Lower lobe of right lung (tissue), 2 donors: Measurements from ENCODE around the gene AUNIP. TPM values are rescaled to one million over a fixed set of nuclear protein-coding genes. Genes with fewer than 3 reads are reported as not detected.

Experiments used
- ATAC-seq, 2 donors: fragments of 200-7000 bp; cut with Tn5 transposase; one replicate each; pipeline ENCODE4 v1.9.1; 2020 to 2022; ENCODE audit warnings: mild to moderate bottlenecking in 2 of 2, moderate library complexity in 2 of 2
- DNase-seq: peaks from one replicate; pipeline ENCODE4 v3.0.0-alpha.2; 2020
- H3K27ac ChIP-seq: fragments of 200-600 bp; one replicate; pipeline ENCODE4 v1.8.0; 2022
- H3K27me3 ChIP-seq: fragments of 200-600 bp; one replicate; pipeline ENCODE4 v1.8.0; 2022; ENCODE audit warnings: low read depth
- H3K36me3 ChIP-seq: fragments of 200-600 bp; one replicate; pipeline ENCODE4 v1.8.0; 2022; ENCODE audit warnings: mild to moderate bottlenecking
- H3K4me1 ChIP-seq: fragments of 200-600 bp; one replicate; pipeline ENCODE4 v1.8.0; 2022
- H3K4me3 ChIP-seq: fragments of 200-600 bp; one replicate; pipeline ENCODE4 v1.8.0; 2022; ENCODE audit warnings: mild to moderate bottlenecking
- H3K9me3 ChIP-seq: fragments of 200-600 bp; one replicate; pipeline ENCODE4 v1.8.0; 2022
- intact Hi-C: fragments of 100-400 bp; cut with DNase I; formaldehyde crosslinking; loops from one replicate; pipeline ENCODE4 v1.11.0; 2022
- total RNA-seq: library from RNA; stranded (reverse); fragmentation: NEBNext Ultra II Directional; extraction: Animal tissue kit (Norgen Biotek cat#: 25700); gene quantifications from one replicate; pipeline ENCODE4 v1.2.1, GENCODE V29; 2021
- TF ChIP-seq, protein P1 (sequence below): fragments of 200-600 bp; IDR thresholded peaks from one replicate; pipeline ENCODE4 v1.8.0; 2022; ENCODE audit warnings: antibody characterized with exemption, mild to moderate bottlenecking
- donor health status: DM: no; HTN: yes; CAD: no; lungs with severe emphysema.

AUNIP gene
- total RNA-seq, 1 donor from 2014 or later, result not detected

DNA sequence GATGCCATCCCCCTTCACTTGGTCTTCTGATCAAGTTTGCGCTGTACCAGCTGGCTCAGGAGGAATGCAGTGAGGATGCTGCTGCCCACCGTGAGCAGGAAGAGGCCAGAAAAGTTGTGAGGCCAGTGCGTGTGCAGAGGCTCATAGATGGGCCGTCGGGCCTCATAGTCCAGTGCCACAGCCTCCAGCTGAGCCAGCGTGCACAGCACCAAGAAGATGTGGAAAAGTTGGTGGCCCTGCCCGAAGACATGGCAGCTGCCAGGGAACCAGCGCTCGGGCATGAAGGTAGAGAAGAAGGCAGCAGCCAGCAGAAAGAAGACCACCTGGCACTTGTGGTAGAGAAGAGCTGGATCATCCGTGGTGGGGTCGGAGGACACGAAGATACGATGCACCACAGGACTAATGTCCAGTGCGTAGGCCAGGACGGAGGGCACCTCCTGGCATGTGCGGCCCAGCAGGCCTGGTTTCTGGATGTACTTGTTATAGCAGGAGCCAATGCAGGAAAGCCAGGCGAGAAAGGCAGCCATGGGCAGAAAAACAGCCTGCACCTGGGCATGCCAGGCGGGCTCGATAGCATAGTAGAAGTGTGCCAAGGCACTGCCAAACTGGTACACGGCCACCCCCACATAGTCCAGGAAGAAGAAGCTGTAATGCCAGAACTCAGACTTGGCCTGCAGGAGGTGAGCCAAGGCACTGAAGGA, 3.7 kb upstream of the AUNIP start:
- peaks cover 24% of the 10 kb centered on the region for H3K4me1 ChIP-seq
- DNase-seq (no peak), ATAC-seq (no peak)
- H3K36me3 ChIP-seq, result peaks cover 11% of the 10 kb centered on the region
- no peaks in the 10 kb centered on the region for H3K9me3 ChIP-seq
- no peak overlapping the region for H3K27ac ChIP-seq
- TF ChIP-seq, protein P1, sequence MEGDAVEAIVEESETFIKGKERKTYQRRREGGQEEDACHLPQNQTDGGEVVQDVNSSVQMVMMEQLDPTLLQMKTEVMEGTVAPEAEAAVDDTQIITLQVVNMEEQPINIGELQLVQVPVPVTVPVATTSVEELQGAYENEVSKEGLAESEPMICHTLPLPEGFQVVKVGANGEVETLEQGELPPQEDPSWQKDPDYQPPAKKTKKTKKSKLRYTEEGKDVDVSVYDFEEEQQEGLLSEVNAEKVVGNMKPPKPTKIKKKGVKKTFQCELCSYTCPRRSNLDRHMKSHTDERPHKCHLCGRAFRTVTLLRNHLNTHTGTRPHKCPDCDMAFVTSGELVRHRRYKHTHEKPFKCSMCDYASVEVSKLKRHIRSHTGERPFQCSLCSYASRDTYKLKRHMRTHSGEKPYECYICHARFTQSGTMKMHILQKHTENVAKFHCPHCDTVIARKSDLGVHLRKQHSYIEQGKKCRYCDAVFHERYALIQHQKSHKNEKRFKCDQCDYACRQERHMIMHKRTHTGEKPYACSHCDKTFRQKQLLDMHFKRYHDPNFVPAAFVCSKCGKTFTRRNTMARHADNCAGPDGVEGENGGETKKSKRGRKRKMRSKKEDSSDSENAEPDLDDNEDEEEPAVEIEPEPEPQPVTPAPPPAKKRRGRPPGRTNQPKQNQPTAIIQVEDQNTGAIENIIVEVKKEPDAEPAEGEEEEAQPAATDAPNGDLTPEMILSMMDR, result no peak
- H3K27me3 ChIP-seq, result no peaks in the 10 kb centered on the region
- intact Hi-C loops, result no loop called here
- H3K4me3 ChIP-seq, result no peak overlapping the region

- no peak overlapping the region for H3K4me3 ChIP-seq
- intact Hi-C loops, result no loop called here
- H3K9me3 ChIP-seq, result no peaks in the 10 kb centered on the region
- DNase-seq (no peak), ATAC-seq (no peak)
- no peak overlapping the region for H3K27ac ChIP-seq
- peaks cover 11% of the 10 kb centered on the region for H3K36me3 ChIP-seq
- H3K27me3 ChIP-seq, result no peaks in the 10 kb centered on the region
- H3K4me1 ChIP-seq, result peaks cover 24% of the 10 kb centered on the region
- TF ChIP-seq, protein P1, result no peak
Observed at GRCh38 chr1:25861316-25862286, 2.3 kb upstream of the AUNIP start.

DNA sequence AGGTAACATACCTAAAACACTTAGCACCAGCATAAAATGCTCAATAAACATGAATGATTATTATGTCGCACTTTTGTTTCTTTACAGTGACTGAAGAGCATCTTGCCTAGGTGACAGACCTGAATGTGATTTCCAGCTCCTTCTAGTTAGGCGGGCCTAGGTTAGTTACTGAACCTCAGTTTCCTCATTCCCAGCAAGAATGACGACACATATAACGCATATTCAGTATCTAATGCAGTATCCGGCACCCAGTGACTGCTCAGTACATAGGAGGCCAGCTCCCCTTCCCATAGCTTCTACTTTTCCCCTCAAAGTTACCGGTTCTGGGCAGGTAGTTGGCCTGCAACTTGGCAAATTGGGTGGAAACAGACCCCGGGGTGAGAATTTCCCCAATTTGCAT, 763 bp downstream of the AUNIP start:
- TF ChIP-seq, protein P1, result no peak
- H3K4me3 ChIP-seq, result peak overlapping the region; percentile 55
- H3K27me3 ChIP-seq, result no peaks in the 10 kb centered on the region
- DNase-seq (no peak), ATAC-seq (no peak)
- H3K4me1 ChIP-seq, result peaks cover 24% of the 10 kb centered on the region
- H3K9me3 ChIP-seq, result no peaks in the 10 kb centered on the region
- peaks cover 11% of the 10 kb centered on the region for H3K36me3 ChIP-seq
- no peak overlapping the region for H3K27ac ChIP-seq
- intact Hi-C loops, result no loop called here

DNA sequence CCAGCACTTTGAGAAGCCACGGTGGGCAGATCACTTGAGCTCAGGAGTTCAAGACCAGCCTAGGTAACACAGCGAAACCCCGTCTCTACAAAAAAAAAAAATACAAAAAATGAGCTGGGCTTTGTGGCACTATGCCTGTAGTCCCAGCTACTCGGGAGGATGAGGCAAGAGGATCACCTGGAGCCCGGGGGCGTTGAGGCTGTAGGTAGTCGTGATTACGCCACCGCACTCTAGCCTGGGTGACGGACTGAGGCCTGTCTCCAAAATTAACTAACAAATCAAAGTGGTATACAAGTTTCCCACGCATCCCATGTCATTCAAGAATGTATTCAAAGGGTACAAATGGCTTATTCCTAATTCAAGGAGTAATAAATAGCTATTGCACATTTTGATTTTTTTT, 2.4 kb downstream of the AUNIP start:
- Histone ChIP-seq H3K4me1 (peaks cover 24% of the 10 kb centered on the region), H3K36me3 (no peaks in the 10 kb centered on the region), H3K9me3 (no peaks in the 10 kb centered on the region), H3K27me3 (no peaks in the 10 kb centered on the region), H3K4me3 (no peak overlapping the region), H3K27ac (no peak overlapping the region)
- TF ChIP-seq, protein P1, result no peak
- ATAC-seq, result no peak
- DNase-seq, result no peak
- intact Hi-C loops, result no loop called here

DNA sequence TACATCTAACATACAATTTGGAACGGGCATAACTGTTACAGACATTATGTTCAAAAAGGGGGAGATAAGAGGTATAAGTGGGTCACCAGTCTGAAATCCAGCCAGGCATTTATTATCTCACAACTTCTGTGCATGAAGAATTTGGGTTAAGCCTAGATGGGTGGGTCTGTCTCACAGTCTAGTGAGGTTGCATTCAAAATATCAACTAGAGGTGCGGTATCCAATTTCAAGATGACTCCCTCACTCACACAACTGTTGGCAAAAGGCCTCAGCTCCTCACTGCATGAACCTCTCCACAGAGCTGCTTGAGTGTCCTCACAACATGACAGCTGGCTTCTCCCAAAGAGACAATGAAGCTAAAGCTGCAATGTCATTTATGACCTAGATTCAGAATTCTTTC, 4.7 kb downstream of the AUNIP start:
- Histone ChIP-seq H3K4me3 (no peak overlapping the region), H3K36me3 (no peaks in the 10 kb centered on the region), H3K4me1 (peaks cover 8% of the 10 kb centered on the region), H3K9me3 (no peaks in the 10 kb centered on the region), H3K27ac (no peak overlapping the region), H3K27me3 (no peaks in the 10 kb centered on the region)
- no peak for DNase-seq
- TF ChIP-seq, protein P1, result no peak
- no peak for ATAC-seq
- intact Hi-C loops, result no loop called here
